ENCODE results near the gene CBL.

DNA sequence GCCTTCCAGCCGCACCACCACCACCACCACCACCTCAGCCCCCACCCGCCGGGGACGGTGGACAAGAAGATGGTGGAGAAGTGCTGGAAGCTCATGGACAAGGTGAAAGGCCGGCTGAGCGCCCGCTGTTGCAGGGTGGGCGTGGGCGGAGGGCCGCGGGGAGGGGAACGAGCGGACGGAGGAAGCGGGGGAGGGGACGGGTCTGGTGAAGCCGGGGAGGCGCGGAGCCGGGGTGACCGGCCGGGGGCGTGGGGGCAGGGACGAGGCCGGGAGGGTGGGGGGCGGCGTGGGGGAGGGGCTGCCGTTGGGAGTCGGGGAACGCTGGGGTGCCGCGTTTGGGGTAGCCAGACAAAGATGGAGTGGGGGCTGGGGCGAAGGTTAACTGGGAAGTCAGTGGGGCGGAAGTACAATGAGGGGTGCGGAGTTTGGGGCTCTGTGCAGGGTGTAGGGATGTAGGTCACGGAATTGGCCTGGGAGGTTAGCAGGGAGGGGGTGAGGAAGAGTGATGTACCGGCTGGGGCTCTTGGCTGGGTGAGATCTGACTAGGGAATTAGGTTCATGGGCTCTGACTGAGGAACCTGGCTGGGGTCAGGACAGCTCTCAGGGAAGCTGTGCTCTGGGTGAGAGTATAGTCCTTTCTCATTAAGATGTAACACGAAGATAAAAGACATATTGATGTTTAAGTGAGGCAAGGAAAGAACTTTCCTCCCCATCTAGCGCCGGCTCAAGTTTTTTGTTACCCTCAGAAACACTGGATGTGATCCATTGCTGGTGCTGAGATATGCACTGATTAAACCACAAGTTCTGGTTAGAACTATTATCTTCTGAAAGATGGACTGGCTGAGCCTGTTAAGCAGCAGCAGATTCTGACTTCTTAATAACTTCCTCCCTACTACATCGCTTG is 624 bp downstream of the CBL start:
- TF ChIP-seq, protein P1, sequence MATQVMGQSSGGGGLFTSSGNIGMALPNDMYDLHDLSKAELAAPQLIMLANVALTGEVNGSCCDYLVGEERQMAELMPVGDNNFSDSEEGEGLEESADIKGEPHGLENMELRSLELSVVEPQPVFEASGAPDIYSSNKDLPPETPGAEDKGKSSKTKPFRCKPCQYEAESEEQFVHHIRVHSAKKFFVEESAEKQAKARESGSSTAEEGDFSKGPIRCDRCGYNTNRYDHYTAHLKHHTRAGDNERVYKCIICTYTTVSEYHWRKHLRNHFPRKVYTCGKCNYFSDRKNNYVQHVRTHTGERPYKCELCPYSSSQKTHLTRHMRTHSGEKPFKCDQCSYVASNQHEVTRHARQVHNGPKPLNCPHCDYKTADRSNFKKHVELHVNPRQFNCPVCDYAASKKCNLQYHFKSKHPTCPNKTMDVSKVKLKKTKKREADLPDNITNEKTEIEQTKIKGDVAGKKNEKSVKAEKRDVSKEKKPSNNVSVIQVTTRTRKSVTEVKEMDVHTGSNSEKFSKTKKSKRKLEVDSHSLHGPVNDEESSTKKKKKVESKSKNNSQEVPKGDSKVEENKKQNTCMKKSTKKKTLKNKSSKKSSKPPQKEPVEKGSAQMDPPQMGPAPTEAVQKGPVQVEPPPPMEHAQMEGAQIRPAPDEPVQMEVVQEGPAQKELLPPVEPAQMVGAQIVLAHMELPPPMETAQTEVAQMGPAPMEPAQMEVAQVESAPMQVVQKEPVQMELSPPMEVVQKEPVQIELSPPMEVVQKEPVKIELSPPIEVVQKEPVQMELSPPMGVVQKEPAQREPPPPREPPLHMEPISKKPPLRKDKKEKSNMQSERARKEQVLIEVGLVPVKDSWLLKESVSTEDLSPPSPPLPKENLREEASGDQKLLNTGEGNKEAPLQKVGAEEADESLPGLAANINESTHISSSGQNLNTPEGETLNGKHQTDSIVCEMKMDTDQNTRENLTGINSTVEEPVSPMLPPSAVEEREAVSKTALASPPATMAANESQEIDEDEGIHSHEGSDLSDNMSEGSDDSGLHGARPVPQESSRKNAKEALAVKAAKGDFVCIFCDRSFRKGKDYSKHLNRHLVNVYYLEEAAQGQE (IDR thresholded peaks at IDR 0.05): no peak
- TF ChIP-seq, protein P2, sequence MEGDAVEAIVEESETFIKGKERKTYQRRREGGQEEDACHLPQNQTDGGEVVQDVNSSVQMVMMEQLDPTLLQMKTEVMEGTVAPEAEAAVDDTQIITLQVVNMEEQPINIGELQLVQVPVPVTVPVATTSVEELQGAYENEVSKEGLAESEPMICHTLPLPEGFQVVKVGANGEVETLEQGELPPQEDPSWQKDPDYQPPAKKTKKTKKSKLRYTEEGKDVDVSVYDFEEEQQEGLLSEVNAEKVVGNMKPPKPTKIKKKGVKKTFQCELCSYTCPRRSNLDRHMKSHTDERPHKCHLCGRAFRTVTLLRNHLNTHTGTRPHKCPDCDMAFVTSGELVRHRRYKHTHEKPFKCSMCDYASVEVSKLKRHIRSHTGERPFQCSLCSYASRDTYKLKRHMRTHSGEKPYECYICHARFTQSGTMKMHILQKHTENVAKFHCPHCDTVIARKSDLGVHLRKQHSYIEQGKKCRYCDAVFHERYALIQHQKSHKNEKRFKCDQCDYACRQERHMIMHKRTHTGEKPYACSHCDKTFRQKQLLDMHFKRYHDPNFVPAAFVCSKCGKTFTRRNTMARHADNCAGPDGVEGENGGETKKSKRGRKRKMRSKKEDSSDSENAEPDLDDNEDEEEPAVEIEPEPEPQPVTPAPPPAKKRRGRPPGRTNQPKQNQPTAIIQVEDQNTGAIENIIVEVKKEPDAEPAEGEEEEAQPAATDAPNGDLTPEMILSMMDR (IDR thresholded peaks at IDR 0.05): no peak
- TF ChIP-seq ZNF302 (CRISPR knock-in tag; IDR thresholded peaks at IDR 0.05) (no peak), ESRRA (IDR thresholded peaks at IDR 0.05; ENCODE audit: borderline replicate concordance, low read length) (no peak), FOSL2 (IDR thresholded peaks at IDR 0.05) (no peak), FOSL2 (CRISPR knock-in tag; IDR thresholded peaks at IDR 0.05) (no peak), EP300 (IDR thresholded peaks at IDR 0.05) (no peak), NPAS2 (CRISPR knock-in tag; IDR thresholded peaks at IDR 0.05; ENCODE audit: borderline replicate concordance) (no peak), RFX5 (IDR thresholded peaks at IDR 0.05) (no peak), RNF2 (IDR thresholded peaks at IDR 0.05; ENCODE audit: borderline replicate concordance, low read depth) (no peak), POLR2A (IDR thresholded peaks at IDR 0.05; ENCODE audit: low read length) (no peak)
- TF ChIP-seq, protein P3, sequence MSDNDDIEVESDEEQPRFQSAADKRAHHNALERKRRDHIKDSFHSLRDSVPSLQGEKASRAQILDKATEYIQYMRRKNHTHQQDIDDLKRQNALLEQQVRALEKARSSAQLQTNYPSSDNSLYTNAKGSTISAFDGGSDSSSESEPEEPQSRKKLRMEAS (IDR thresholded peaks at IDR 0.05): no peak

Measured in A549 (cell line).